ENCODE measurements around the gene HAVCR1.
"Not testable (repeated sequence)": the region's sequence is repeated elsewhere in the genome, so short reads cannot be mapped to it uniquely, and the experiment has no call there.

Gene HAVCR1

DNA sequence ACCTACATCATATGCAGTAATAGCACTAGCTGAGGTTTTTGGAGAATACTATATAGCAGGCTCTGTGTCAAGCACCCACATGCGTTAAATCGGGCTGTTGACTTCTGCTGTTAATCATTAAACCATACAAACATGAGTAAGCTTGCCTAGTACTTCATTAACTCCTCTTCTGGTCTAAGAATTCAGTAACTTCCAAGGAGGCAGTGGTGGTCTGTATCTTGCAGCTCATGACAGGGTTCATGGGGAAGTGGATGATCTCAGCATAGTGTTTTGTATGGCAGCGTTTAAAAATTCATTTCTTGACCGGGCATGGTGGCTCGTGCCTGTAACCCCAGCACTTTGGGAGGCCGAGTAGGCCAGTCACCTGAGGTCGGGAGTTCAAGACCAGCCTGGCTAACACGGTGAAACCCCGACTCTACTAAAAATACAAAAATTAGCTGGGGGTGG, at the start of gene HAVCR1:
HAVCR1 (minus strand) TSS at position 24 of the 447 bp plus-strand sequence. CDS start 1,173 bp downstream, outside the sequence.
- DNase-seq = no peak

DNA sequence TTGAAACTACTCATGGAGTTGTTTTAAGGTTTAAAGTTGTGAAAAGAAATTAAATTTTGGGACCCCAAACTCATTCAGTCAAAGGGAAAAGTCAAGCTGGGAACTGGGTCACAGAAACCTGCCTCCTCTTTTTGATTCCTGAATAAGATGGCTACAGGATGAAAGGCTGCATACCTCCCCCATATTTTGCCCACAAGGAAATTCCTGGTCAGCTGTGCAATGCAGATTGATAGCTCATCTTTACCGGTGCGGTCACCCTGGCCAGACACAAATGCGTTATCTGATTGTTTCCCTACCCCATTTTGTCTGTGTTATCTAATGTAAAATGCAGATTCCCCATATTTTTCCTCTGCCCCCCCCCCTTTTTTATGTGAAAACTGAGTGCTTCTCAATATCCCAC, 48.6 kb upstream of the HAVCR1 start:
- no peak for DNase-seq

DNA sequence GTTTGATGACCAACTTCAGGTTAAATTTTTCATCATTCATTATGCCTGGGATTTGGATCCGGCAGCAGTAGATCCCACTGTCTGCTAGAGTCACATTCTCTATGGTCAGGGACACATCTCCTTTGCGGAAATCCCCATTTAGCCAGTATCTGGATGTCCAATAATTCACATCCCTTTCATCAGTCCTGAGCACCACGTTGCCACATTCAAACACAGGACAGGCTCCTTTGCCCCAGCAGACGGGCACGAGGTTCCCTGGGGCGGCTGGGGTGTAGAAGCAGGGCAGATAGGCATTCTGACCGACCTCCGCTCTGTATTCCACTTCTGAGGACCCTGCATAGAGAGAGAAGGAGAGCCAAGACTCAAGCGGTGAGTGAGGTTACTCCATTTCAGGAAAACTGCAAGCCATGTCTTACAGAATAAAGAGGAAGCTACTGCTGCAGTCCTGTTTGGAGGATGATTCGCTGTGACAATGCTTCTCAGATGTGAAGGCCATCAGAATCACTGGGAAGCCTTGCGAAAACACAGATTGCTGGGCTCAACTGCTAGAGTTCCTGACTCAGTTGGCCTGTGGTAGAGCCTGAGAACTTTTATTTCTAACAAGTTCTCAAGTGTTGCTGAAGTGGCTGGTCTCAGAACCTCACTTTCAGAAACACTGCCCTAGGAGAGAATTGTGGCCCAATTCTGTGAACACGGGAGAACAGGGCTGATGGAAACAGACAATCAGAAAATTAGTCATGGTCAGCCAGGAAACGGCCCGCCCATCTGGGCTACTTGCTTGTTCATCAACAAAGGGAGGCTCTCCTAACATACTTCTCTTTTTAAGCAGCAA, 47.9 kb upstream of the HAVCR1 start:
- no peak for DNase-seq

DNA sequence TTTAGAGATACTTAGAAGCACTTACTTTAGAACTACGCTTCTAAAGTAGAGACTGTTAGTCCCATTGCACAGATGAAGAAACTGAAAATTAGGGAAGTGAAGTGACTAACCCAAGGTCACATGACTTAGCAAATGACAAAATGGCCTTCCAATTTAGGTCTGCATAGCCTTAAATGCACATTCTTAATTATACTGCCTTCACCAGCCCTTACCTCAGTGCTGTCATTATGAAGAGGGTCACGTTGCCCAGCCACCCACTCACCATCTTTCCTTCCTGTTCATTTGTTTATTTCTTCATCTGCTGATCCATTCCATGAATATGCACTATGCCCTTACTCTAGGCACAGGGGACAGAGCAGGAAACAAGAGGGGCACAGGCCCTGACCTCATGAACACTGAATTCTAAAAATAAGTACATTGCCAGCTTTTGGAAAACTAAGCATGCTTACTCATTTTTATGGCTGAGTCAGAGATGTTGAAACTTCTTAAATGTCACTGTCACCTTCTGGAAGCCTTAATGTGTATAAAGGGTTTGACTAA, 41.3 kb upstream of the HAVCR1 start:
- no peak for DNase-seq

DNA sequence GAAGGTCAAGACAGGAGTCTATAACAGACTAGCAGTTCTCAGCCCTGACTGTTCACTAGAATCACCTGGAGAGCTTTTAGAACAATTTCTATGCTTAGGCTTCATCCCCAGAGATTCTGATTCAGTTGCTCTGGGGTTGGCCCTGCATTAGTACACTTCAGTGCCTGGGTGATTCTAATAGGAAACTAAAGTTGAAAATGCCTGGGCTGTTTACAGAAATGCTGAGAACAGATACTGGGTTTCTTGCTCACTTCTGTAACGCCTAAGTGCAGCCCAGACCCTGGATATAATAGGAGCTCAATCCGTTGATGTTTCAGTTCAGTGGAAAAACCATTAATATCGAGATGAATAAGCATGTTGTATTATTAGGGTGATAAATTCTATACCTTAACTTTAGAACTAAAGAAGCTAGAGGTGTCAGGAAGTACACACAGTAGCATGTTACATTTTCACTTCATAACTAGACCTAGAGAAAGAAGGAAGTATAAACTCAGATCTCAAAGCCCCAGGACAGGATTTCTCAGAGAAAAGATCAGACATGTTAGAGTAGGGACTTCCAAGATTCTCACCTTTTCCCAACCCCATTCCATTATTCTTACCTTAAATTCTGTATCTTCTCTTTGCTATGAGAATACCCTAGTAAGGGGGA, 29.6 kb upstream of the HAVCR1 start:
- no peak for DNase-seq

DNA sequence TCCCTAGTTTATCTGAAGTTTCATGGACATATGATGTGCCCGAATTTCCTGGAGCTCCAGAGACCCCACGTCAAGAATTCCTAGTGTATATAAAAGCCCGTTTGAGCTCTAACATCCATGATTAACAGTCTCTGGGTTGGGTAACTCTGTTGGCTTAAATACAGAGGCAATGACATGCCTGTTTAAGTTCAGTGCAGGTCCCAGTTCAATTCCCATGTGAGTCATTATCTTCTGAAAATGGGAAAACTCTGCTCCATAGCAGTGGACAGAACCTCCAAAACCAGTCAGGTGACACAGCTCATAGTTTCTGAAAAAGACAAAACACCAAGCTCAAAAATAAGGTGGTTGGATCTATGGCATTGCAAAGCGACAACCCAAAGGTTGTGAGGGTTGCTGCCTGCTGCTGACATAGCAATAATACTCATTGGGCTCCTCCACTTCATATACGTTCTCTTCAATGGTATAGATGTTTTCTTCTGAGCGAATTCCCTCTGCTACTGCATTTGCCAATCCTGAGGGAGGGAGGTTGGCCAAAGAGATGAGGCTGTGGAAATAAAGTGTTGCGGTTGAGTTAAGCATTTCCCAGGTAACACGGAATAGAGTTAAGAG, 27.9 kb upstream of the HAVCR1 start:
- no peak for DNase-seq

DNA sequence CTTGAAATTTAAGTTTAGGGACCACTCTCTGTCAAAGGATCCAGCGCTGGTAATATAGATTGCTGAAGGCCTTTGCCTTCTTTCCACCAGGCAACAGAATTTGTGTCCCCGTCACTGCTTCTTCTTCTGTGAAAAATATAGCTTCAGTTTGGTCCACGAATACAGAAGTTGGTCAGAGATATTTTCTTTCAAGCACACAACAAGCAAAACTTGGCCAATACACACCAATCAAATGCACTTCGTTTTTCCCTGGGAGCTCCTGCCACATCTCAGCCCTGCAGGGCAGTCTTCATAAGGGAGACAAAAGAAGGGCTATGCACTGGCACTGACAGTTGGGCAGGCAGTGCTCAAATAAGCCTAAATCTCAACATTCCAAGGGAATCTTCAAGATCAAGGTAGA, 27.0 kb upstream of the HAVCR1 start:
- no peak for DNase-seq

DNA sequence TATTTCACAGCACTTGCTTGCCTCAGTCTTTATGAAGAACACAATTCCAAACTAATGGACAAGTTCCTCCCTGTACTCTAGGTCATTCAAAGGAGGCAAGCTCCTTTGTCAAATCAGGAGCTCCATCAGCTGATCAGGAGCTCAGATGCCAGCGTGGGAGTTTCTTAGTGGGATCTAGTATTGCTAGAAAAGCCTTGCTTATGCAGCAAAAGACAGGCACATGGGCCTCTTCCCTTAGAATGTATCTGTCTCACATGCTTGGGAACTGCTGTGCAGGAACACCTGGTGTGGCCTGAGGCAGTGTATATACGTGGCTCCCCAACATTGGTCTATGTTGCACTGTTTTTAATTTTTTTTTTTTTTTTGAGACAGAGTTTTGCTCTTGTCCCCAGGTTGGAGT, 21.4 kb upstream of the HAVCR1 start:
- no peak for DNase-seq

DNA sequence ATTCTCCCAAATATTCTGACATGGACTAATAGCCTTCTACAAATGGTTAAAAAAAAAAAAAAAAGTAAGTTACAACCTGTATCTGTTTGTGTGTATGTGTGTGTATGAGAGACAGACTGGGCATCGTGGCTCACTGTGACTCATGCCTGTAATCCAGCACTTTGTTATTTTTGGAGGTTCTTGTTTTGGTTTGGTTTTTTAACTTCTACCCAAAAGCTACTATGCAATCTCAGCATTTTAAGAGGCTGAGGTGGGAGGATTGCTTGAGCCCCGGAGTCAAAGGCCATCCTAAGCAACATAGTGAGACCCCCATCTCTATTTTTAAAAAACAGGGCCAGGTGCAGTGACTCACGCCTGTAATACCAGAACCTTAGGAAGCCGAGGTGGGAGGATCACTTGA, 17.6 kb upstream of the HAVCR1 start:
- no peak for DNase-seq

DNA sequence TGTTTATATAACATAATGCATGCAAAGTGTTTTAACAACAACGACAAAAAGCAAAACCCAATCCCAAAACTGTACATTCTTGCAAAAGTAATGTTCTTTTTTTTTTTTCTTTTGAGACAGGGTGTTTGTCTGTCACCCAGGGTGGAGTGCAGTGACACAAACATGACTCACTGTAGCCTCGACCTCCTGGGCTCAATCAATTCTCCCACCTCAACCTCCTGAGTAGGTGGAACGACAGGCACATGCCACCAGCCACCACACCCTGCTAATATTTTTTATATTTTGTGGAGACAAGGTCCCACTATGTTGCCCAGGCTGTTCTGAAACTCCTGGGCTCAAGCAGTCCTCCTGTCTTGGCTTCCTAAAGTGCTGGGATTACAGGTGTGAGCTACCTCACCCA, 13.6 kb upstream of the HAVCR1 start:
- DNase-seq = no peak

DNA sequence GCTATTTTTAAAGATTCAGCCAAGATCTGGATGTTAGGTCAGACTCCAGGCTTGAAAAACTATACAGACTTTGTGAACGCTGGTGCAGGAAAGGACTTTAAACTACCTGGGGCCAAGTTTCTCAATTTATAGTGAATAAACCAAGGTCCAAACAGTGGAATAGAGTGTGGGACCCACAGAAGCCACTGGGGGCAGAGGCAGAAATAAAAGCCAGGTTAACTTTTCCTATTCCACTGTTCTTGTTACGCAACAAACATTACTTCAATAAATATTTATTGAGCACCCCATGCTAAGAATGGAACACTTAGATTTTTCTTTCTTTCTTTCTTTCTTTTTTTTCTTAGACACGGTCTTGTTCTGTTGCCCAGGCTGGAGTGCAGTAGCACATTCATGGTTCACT, 11.0 kb upstream of the HAVCR1 start:
- DNase-seq = no peak

DNA sequence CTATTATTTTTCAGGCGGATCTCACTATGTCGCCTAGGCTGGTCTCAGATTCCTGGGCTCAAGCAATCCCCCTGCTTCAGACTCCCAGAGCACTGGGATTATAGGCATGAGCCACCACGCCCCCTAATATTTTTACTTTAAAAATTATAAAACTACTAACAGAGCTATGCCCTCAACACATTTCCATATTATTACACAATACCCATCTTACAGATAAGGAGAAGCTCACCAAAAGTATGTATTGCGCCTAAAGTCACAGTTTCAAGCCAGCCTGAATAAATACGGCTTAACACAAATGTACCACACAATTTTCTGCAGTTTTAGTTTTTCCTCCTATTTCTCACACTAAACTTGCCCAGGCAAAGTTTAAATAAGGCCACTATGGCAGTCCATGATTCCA, 9.9 kb upstream of the HAVCR1 start:
- DNase-seq = no peak

DNA sequence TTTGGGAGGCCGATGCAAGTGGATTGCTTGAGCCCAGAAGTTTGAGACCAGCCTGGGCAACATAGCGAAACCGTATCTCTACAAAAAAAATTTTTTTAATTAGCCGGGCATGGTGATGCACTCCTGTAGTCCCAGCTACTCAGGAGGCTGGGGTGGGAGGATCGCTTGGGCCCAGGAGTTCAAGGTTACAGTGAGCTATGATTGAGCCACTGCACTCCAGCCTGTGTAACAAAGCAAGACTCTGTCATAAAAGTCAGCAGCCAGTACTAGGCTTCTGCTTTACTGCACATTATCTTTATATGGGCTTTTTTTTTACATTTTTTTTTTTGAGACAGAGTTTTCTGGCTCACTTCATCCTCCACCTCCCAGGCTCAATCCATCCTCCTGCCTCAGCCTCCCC, 9.4 kb upstream of the HAVCR1 start:
- no peak for DNase-seq

DNA sequence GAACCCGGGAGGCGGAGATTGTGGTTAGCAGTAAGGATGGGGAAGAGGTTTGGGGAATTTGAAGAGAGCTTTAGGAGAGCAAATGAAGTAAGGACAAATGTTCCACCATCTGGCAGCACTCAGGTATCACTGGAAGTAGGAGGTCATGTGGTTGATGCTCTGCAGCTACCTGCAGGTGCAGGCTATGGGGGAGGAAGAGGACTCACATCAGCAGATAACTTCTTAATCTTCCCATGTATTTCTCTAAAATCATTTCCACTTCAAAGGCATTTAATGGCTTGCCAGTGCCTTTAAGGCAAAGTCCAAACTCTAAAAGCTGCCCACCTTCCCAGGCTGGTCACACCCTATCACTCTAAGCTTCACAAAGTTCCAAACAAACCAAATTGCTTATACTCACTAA, 8.1 kb upstream of the HAVCR1 start:
- peak; percentile 64 for DNase-seq

DNA sequence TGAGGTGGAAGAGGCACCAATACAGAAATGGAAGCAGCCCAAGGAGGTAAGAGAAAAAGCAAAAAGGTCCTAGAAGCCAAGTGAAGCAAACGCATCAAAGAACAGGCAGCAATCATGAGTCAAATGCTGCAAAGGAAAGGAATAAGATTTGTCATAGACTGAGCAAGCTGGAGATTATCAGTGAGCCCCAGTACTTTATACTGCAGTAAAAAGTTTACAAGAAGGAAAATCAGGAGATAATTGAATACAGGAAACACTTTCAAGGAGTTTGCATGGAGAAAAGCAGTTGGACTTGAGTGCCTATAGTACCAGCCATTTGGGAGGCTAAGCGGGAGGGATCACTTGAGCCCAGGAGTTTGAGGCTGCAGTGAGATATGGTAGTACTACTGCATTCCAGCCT, 7.2 kb upstream of the HAVCR1 start:
- no peak for DNase-seq

DNA sequence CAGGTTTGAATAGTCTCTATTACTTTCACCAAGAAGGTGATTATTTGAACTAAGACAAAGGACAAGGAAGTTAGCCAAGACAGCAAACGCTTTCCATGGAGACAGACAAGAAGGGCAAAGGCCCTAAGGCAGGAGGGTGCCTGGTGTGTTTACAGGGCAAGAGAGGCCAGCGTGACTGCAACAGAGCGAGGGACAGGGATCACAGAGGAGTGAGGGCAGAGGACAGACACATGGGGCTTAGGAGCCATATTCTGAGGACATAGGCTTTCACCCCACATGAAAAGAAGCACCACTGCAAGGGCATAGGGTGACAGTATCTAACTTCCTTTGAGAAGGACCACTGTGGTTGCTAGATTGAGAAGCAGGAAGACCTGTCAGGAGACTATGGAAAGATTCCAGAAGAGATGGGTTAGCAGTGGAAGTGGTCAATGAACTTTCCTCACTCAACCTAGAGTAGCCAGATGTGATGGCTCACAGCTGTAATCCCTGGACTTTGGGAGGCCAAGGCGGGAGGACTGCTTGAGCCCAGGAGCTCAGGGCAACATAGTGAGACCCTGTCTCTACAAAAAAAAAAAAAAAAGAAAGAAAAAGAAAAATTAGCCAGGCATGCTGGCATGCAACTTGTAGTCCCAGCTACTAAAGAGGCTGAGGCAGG, 5.0 kb upstream of the HAVCR1 start:
- DNase-seq = no peak

DNA sequence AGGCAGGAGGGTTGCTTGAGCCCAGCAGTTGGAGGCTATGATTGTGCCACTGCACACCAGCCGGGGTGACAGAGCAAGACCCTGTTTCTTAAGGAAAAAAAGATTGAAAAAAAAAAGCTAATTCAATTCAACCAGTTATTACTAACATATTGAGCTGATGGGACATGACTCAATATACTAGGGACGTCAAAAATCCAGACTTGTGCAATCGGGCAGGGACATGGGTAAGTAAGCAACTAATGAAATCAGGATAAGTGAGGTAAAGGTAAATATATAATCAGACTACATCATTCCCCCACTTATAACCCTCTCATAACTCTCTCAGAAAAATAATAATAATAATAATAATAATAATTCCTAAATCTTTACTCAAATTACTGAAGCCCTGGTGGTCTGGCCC, 975 bp upstream of the HAVCR1 start:
- no peak for DNase-seq

DNA sequence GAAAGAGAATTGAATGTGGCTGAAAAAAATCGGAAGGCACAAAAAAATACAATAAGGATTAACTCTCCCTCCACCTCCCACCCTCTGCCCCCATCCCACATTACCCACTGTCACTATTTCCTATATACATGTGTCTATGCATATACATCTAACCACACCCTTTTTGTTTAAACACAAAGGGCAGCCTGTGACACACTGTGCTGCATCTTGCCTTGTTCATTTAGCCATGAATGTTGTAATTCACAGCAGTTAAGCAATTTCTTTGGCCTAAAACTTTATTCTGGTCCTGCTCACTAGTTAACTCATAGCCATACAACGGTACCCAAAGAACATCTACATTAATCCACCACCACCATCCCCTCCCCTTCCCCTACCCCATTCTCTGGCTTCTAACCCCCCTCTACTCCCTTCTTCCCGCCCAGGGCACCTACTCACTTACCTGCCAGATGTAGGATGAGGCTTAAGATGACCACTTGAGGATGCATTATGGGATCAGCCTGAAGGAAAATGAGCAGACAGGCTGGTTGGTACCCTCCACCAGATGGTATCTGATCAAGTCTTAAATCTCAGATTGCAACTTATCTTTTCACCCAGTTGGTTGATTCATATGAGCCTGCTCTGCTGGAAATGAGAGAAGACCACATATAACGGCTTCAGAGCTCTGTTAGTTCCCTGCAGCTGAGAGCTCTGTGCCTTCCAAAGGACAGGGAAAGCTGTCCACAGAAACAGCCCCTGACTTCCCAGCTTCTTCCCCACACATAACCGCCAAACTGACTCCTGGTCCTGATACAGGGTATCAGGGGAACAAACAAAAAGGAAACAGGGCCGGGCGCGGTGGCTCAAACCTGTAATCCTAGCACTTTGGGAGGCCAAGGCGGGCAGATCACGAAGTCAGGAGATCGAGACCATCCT, 1.2 kb downstream of the HAVCR1 start:
- peak; percentile 97 for DNase-seq

DNA sequence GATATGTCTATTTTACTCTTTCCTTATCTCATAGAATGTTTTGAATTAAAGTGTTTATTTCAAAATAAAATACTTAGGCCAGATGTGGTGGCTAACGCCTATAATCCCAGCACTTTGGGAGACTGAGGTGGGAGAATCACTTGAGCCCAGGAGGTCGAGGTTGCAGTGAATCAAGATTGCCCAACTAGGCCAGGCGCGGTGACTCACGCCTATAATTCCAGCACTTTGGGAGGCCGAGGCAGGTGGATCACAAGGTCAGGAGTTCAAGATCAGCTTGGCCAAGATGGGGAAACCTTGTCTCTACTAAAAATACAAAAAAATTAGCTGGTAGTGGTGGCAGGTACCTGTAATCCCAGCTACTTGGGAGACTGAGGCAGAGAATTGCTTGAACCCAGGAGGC, 2.1 kb downstream of the HAVCR1 start:
- DNase-seq = not testable (repeated sequence)

DNA sequence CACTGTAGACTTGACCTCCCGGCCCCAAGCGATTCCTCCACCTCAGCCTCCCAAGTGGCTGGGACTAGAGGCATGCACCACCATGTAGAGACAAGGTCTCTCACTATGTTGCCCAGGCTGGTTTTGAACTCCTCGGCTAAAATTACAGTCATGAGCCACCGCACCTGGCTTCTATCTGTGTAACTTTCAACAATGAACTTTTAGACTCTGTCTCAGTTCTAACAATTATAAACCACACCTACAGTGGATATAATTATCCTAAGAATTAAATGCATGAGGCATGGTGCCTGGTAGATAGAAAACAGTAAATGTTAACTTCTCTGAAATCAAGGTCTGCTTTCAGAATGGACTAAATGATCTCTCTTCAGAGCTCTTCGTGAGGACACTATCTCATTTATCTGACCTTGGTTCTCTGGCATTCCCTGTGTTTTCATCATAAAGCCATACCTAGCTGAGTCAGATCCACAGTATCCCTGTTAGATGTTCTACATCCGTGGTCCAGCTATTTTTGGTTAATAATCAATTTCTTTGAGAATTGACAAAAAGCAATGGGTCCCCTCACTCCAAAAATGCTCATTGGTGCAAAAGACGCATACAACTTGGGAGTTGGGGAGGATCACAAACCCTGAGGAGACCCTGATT, 7.2 kb downstream of the HAVCR1 start:
- no peak for DNase-seq

DNA sequence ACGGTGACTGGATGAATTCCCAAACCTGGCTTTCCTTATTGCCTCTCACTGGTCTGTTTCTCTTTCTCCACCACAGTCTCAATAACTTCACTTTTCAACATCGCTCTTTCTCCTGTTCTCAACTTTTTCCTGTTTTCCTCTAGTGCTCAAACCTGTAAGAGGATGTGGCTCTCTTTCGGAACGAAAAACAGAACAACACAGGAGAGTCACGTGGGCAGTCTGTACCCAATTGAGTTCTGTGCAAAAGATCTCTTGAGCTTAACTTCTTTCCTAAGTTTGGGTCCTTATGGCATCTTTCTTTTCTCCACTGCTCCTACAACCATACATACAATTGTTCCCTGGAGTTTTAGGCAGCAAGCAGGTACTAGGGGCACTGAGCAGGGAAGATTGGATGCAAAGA, 8.9 kb downstream of the HAVCR1 start:
- DNase-seq = no peak

DNA sequence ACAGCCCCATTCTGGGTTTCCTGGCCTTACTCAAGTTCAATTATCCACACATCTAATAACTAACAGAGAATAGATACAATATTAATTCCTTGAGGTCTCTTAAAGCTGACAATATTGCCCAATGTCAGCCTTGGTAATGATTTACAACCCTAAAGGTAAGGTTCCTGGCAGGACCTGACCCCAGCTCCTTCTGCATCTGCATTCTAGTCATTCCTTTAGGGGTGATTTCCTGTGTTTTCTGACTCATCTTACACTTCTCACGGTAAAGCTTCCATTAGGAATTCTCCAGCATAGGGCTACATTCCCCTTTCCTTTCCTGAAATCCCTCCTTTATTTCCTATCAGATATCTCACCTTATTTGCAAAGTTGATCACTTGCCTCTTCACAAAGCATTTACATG, 9.3 kb downstream of the HAVCR1 start:
- DNase-seq = no peak
